HL-60/S4 (cell line): ENCODE measurements around the gene COX4I2.

Source experiments
- in situ Hi-C: fragments of 300-500 bp; cut with MboI; formaldehyde crosslinking; loops from 2 replicates; pipeline ENCODE4 v1.14.3; 2022; ENCODE audit warnings: low sequenced_read_pairs

The COX4I2 gene

GRCh38 chr20:31674895-31675827 lies 37.4 kb downstream of the COX4I2 start:
- in situ Hi-C loops, result no loop called here

GRCh38 chr20:31675828-31676608 lies 38.3 kb downstream of the COX4I2 start:
- in situ Hi-C loops, result no loop called here

GRCh38 chr20:31676609-31676989 lies 38.9 kb downstream of the COX4I2 start:
- in situ Hi-C loops, result no loop called here

GRCh38 chr20:31677553-31678260 lies 40.0 kb downstream of the COX4I2 start:
- in situ Hi-C loops, result no loop called here

GRCh38 chr20:31678389-31679356 lies 41.0 kb downstream of the COX4I2 start:
- in situ Hi-C loops, result no loop called here

- in situ Hi-C loops, result no loop called here
Measured at GRCh38 chr20:31679357-31680285, 41.9 kb downstream of the COX4I2 start.

- in situ Hi-C loops, result no loop called here
Measured at GRCh38 chr20:31680286-31681127, 42.8 kb downstream of the COX4I2 start.

GRCh38 chr20:31681128-31681727 lies 43.5 kb downstream of the COX4I2 start:
- in situ Hi-C loops, result no loop called here

- in situ Hi-C loops, result no loop called here
Measured at GRCh38 chr20:31681769-31682168, 44.1 kb downstream of the COX4I2 start.

- in situ Hi-C loops, result no loop called here
Measured at GRCh38 chr20:31682352-31682751, 44.6 kb downstream of the COX4I2 start.

GRCh38 chr20:31682927-31683326 lies 45.2 kb downstream of the COX4I2 start:
- in situ Hi-C loops, result no loop called here

GRCh38 chr20:31684153-31685015 lies 46.7 kb downstream of the COX4I2 start:
- in situ Hi-C loops, result no loop called here

- in situ Hi-C loops, result no loop called here
Measured at GRCh38 chr20:31685853-31686643, 48.3 kb downstream of the COX4I2 start.

- in situ Hi-C loops, result no loop called here
Measured at GRCh38 chr20:31687777-31688176, 50.1 kb downstream of the COX4I2 start.

- in situ Hi-C loops, result no loop called here
Measured at GRCh38 chr20:31689141-31689540, 51.4 kb downstream of the COX4I2 start.

- in situ Hi-C loops, result no loop called here
Measured at GRCh38 chr20:31690124-31690666, 52.5 kb downstream of the COX4I2 start.
